K562 (cell line): ENCODE measurements around the gene IFT122. TPM values are rescaled to one million over a fixed set of nuclear protein-coding genes. Genes with fewer than 3 reads are reported as not detected.

Experiments used
- ATAC-seq: fragments of 200-7000 bp; cut with Tn5 transposase; 3 replicates; pipeline ENCODE4 v1.9.1; 2020; ENCODE audit warnings: moderate library complexity
- BruUV-seq: library from RNA; stranded (reverse); fragments of 400-500 nt; replicated peaks from 2 replicates; lab custom pipeline; 2021; lab: Mats Ljungman, UMichigan
- CTCF ChIA-PET: fragments of 300-600 bp; formaldehyde crosslinking; extraction: SDS; loops from one replicate; lab custom pipeline; 2021; ENCODE audit warnings: low intra/inter-chr PET ratio; lab: Yijun Ruan, JAX
- POLR2A ChIA-PET: fragments of 300-600, 350-650 bp; sonication (Branson Sonifier 250); formaldehyde crosslinking; extraction: SDS; loops from one replicate; lab custom pipeline; 2021; ENCODE audit warnings: antibody characterized with exemption, inconsistent platforms; lab: Yijun Ruan, JAX
- DNase-seq, 4 experiments: peaks; one replicate each; pipeline versions ENCODE4 v3.0.0 to v3.0.0-alpha.2; 2011 to 2018; ENCODE audit warnings: low spot score in 3 of 4, mixed read lengths in 3 of 4; ENCODE audit errors: extremely low read depth in 1 of 4
- FAIRE-seq: peaks from 2 replicates; lab custom pipeline; 2011; peaks lifted over from hg19 to GRCh38; lab: Jason Lieb, UNC
- H2AFZ ChIP-seq: 2 replicates; pipeline ENCODE4 v1.6.0; 2011; ENCODE audit warnings: low read depth, low read length, control low read depth, inconsistent platforms
- H3K27ac ChIP-seq: fragments of 200-600 bp; 3 replicates; pipeline ENCODE4 v1.8.0; 2011; ENCODE audit warnings: low read depth, mild to moderate bottlenecking, control low read depth, inconsistent platforms, low read length, moderate library complexity, mixed read lengths; ENCODE audit errors: extremely low read depth
- H3K27me3 ChIP-seq, 2 experiments: fragments of 300-600 bp in 1 of 2; 2 replicates in 1 of 2; 3 replicates in 1 of 2; pipeline versions ENCODE4 v1.6.0 to v1.8.0; 2011; ENCODE audit warnings: inconsistent platforms in 2 of 2, low read length in 2 of 2, mild to moderate bottlenecking in 1 of 2, mixed read lengths in 1 of 2, moderate library complexity in 1 of 2; ENCODE audit not compliant: control insufficient read depth in 2 of 2, insufficient read depth in 2 of 2
- H3K36me3 ChIP-seq: fragments of 300-600 bp; 3 replicates; pipeline ENCODE4 v1.8.0; 2011; ENCODE audit warnings: mild to moderate bottlenecking, low read length, inconsistent platforms; ENCODE audit not compliant: control insufficient read depth, insufficient read depth
- H3K4me1 ChIP-seq, 2 experiments: fragments of 200-600 bp in 1 of 2; replicated peaks in 1 of 2; 2 replicates in 1 of 2; 3 replicates in 1 of 2; pipeline versions ENCODE4 v1.5.1 to v1.8.0; 2011; ENCODE audit warnings: inconsistent platforms in 2 of 2, low read length in 2 of 2, mild to moderate bottlenecking in 1 of 2, mixed read lengths in 1 of 2, moderate library complexity in 1 of 2; ENCODE audit not compliant: control insufficient read depth in 2 of 2, insufficient read depth in 2 of 2
- H3K4me2 ChIP-seq: 2 replicates; pipeline ENCODE4 v1.6.1; 2011; ENCODE audit warnings: low read length, control low read depth, inconsistent platforms, mixed read lengths; ENCODE audit not compliant: insufficient read depth
- H3K4me3 ChIP-seq: fragments of 200-600 bp; sonication (generic), shearing (Covaris generic); 2 replicates; pipeline ENCODE4 v1.5.1; 2016; ENCODE audit warnings: control low read depth, inconsistent platforms
- H3K79me2 ChIP-seq: fragments of 200-600 bp; 3 replicates; pipeline ENCODE4 v1.8.0; 2011; ENCODE audit warnings: low read length, inconsistent platforms; ENCODE audit not compliant: control insufficient read depth, insufficient read depth
- H3K9ac ChIP-seq, 2 experiments: 2 replicates each; pipeline versions ENCODE4 v1.6.0 to v1.6.1; 2011; ENCODE audit warnings: low read depth in 2 of 2, low read length in 2 of 2, control low read depth in 1 of 2, inconsistent platforms in 1 of 2, mild to moderate bottlenecking in 1 of 2, mixed read lengths in 1 of 2; ENCODE audit not compliant: insufficient read depth in 1 of 2
- H3K9me1 ChIP-seq: one replicate; pipeline ENCODE4 v1.6.0; 2011; ENCODE audit warnings: inconsistent platforms, mild to moderate bottlenecking, low read length, moderate library complexity; ENCODE audit not compliant: control insufficient read depth, insufficient read depth
- H3K9me3 ChIP-seq: replicated peaks from 2 replicates; pipeline ENCODE4 v1.5.1; 2011; ENCODE audit warnings: low read depth, low read length, inconsistent platforms; ENCODE audit not compliant: control insufficient read depth, insufficient read depth
- H4K20me1 ChIP-seq: replicated peaks from 2 replicates; pipeline ENCODE4 v1.6.1; 2011; ENCODE audit warnings: low read length, inconsistent platforms, mixed read lengths; ENCODE audit not compliant: control insufficient read depth, insufficient read depth
- CBFB ChIP-seq: sonication (generic); formaldehyde crosslinking; IDR thresholded peaks from 2 replicates; pipeline ENCODE4 v1.4.0; 2020; ENCODE audit warnings: mild to moderate bottlenecking, missing genetic modification reagents
- DDX20 ChIP-seq: fragments of 450-650 bp; IDR thresholded peaks from 2 replicates; pipeline ENCODE4 v1.6.1; 2016; ENCODE audit warnings: missing genetic modification characterization, low read depth, mild to moderate bottlenecking, missing compliant biosample characterization, moderate library complexity
- KAT2B ChIP-seq: IDR thresholded peaks from one replicate; pipeline ENCODE4 v1.6.1; 2012; ENCODE audit warnings: low read depth, mild to moderate bottlenecking, control low read depth, inconsistent platforms, low read length, moderate library complexity
- KDM4B ChIP-seq, 2 experiments: fragments of 450-650 bp in 1 of 2; sonication (generic) in 1 of 2; IDR thresholded peaks; 2 replicates each; pipeline ENCODE4 v1.6.1; 2016 to 2017; ENCODE audit warnings: borderline replicate concordance in 2 of 2, antibody characterized with exemption in 1 of 2, low read depth in 1 of 2, mild to moderate bottlenecking in 1 of 2
- MIER1 ChIP-seq: fragments of 450-650 bp; IDR thresholded peaks from 2 replicates; pipeline ENCODE4 v1.6.1; 2016; ENCODE audit warnings: antibody characterized with exemption, mild to moderate bottlenecking, low read depth
- RAD21 ChIP-seq, 2 experiments: fragments of 250-450 bp in 1 of 2; fragments of 450-650 bp in 1 of 2; sonication (Bioruptor Pico) in 1 of 2; formaldehyde crosslinking in 1 of 2; IDR thresholded peaks in 1 of 2; conservative IDR thresholded peaks in 1 of 2; 2 replicates each; pipeline versions ENCODE4 v1.4.0 to v1.8.0; 2020 to 2022; ENCODE audit warnings: mild to moderate bottlenecking in 2 of 2, moderate library complexity in 1 of 2
- SAFB ChIP-seq: fragments of 200-400 bp; formaldehyde crosslinking; IDR thresholded peaks from 2 replicates; pipeline ENCODE4 v1.6.1; 2017; ENCODE audit warnings: low read depth, low read length, borderline replicate concordance
- STAG1 ChIP-seq: sonication (generic); formaldehyde crosslinking; IDR thresholded peaks from 2 replicates; pipeline ENCODE4 v1.5.0; 2020; ENCODE audit warnings: missing genetic modification reagents, borderline replicate concordance
- ZNF311 ChIP-seq: fragments of 250-450 bp; sonication (Bioruptor Pico); IDR thresholded peaks from 2 replicates; pipeline ENCODE4 v1.4.0; 2020; ENCODE audit warnings: mild to moderate bottlenecking, moderate library complexity
- ZNF695 ChIP-seq: fragments of 450-650 bp; formaldehyde crosslinking; IDR thresholded peaks from 2 replicates; pipeline ENCODE4 v1.4.0; 2020; ENCODE audit warnings: mild to moderate bottlenecking, moderate library complexity
- WGBS: fragments of 100-300 bp; shearing (Covaris generic); methylation state at CpG from one replicate; pipeline ENCODE4 v1.1.6; 2016; ENCODE audit warnings: low coverage, mixed read lengths; ENCODE audit not compliant: insufficient coverage; ENCODE audit errors: missing lambda C conversion rate; 5-methylcytosine and 5-hydroxymethylcytosine counted together
- in situ Hi-C: fragments of 300-500 bp; cut with MboI; formaldehyde crosslinking; loops from 4 replicates; pipeline ENCODE4 v1.15.0; 2018; ENCODE audit warnings: inconsistent platforms, mixed read lengths
- intact Hi-C: fragments of 100-400 bp; cut with micrococcal nuclease; formaldehyde crosslinking; loops from 2 replicates; pipeline ENCODE4 v1.14.2; 2022
- polyA plus RNA-seq, 8 experiments: library from polyadenylated mRNA; depleted of rRNA in 4 of 8; stranded (reverse) in 5 of 8; unstranded in 3 of 8; fragments of >200 nt; fragmentation: Nextera tagmentation in 2 of 8; fragmentation: Illumina TruSeq in 1 of 8; extraction: Ambion mirVana in 2 of 8; extraction: Trizol in 1 of 8; gene quantifications; 2 replicates each; pipeline versions ENCODE4 v1.2.1 to v1.2.3, GENCODE V29; 2011 to 2014; ENCODE audit warnings: inconsistent platforms in 1 of 8, missing spikeins in 1 of 8
- total RNA-seq, 7 experiments: library from RNA; depleted of rRNA in 6 of 7; stranded (reverse); fragments of >200 nt in 6 of 7; fragmentation: Illumina TruSeq in 2 of 7; extraction: Trizol in 2 of 7; gene quantifications; 2 replicates each; pipeline versions ENCODE4 v1.2.1 to v1.2.3, GENCODE V29; 2011 to 2021; ENCODE audit warnings: low replicate concordance in 1 of 7
- TF ChIP-seq, protein P1 (sequence below): sonication (generic); formaldehyde crosslinking; IDR thresholded peaks from 2 replicates; pipeline ENCODE4 v1.9.0; 2022; ENCODE audit warnings: mild to moderate bottlenecking, missing genetic modification reagents
- TF ChIP-seq, protein P2 (sequence below): fragments of 250-450 bp; sonication (Bioruptor Pico); IDR thresholded peaks from 2 replicates; pipeline ENCODE4 v1.5.0; 2020; ENCODE audit warnings: mild to moderate bottlenecking
- TF ChIP-seq, protein P3 (sequence below): fragments of 450-650 bp; IDR thresholded peaks from 2 replicates; pipeline ENCODE4 v1.6.1; 2017; ENCODE audit warnings: antibody characterized with exemption
- TF ChIP-seq, protein P4 (sequence below), 3 experiments: IDR thresholded peaks in 2 of 3; conservative IDR thresholded peaks in 1 of 3; 2 replicates each; pipeline ENCODE4 v1.5.1; 2011 to 2012; ENCODE audit warnings: low read length in 3 of 3, mild to moderate bottlenecking in 3 of 3, control low read depth in 2 of 3, improper control_type of control experiment in 1 of 3, inconsistent platforms in 1 of 3, low read depth in 1 of 3, mixed read lengths in 1 of 3, moderate library complexity in 1 of 3; ENCODE audit not compliant: insufficient read depth in 2 of 3

IFT122 gene
- total and polyA plus RNA-seq, 9 of the 15 experiments (the other 6 are each of a cell fraction or from before 2014, with no cell fraction given) = 2.4 to 11.5 (median 7.7) TPM

DNA sequence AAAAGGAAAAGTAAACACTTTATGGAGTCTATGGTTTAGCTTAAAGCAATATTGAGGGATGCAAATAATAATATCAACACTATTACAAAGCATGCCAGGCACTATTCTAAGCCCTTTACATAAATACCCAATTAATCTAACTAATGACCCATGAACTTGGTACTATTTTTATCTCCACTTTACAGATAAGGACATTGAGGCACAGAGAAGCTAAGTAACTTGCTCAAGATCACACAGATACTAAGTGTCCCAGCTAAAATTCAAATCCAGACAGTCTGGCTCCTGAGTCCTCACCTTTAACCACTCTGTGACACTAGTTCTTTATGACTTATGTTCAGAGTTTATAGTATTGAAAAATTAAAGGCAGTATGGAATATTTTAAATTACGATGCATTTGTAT lies 5.9 kb upstream of the IFT122 start (continued):
- TF ChIP-seq, protein P1, sequence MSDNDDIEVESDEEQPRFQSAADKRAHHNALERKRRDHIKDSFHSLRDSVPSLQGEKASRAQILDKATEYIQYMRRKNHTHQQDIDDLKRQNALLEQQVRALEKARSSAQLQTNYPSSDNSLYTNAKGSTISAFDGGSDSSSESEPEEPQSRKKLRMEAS (CRISPR knock-in tag) = no peak

DNA sequence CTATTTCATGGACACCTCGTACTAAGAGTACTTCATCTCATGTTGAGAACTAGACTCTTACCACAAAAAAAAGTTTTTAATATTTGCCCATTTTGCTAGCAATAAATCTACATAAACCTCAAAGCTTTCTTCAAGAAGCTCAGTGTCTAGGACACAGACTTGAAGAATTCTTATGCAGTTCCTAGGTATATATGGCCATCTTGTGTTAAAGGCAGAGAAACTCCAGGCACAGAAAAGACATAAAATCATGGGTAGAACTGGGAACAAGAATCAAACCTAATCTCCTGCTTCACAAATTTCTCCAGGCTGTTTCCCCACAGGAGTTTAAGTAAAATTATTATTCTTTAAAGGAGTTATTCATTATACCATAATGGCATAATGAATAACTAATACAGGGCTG lies 4.7 kb upstream of the IFT122 start:
- ATAC-seq (no peak), DNase-seq (no peak), FAIRE-seq (no peak)
- peaks cover 61% of the 10 kb centered on the region for H3K79me2 ChIP-seq
- WGBS = 73% methylated on average over 1 of the region's 1 CpG
- no peaks in the 10 kb centered on the region for H3K9me3 ChIP-seq
- H4K20me1 ChIP-seq = no peaks in the 10 kb centered on the region
- no peaks in the 10 kb centered on the region for H3K9me1 ChIP-seq
- H3K4me2 ChIP-seq = no peak overlapping the region; the same call in 1 of the 2 replicates
- no peak overlapping the region for H3K27ac ChIP-seq
- intact Hi-C loops = loop anchor here (5.0 kb wide), 3 partner anchors 38 to 108 kb away; no protein-coding TSS in a partner anchor
- no peak overlapping the region for H3K4me3 ChIP-seq
- peaks cover 75% of the 10 kb centered on the region for H3K36me3 ChIP-seq
- H2AFZ ChIP-seq = no peak overlapping the region
- POLR2A ChIA-PET = interaction anchor here (0.6 kb wide), 2 partner anchors 11 to 22 kb away, joined by 3 read pairs; no protein-coding TSS in a partner anchor
- in situ Hi-C loops = no loop called here
- no peaks in the 10 kb centered on the region for H3K27me3 ChIP-seq
- peaks cover 3 to 16% of the 10 kb centered on the region in 2 experiments; a peak in 4 of 5 replicates for H3K4me1 ChIP-seq
- peak overlapping the region in 1 of 2 experiments; percentile 18; a peak in 1 of 4 replicates for H3K9ac ChIP-seq
- BruUV-seq = no TSS peak
- CTCF ChIA-PET = no interaction called here
- TF ChIP-seq, protein P2, sequence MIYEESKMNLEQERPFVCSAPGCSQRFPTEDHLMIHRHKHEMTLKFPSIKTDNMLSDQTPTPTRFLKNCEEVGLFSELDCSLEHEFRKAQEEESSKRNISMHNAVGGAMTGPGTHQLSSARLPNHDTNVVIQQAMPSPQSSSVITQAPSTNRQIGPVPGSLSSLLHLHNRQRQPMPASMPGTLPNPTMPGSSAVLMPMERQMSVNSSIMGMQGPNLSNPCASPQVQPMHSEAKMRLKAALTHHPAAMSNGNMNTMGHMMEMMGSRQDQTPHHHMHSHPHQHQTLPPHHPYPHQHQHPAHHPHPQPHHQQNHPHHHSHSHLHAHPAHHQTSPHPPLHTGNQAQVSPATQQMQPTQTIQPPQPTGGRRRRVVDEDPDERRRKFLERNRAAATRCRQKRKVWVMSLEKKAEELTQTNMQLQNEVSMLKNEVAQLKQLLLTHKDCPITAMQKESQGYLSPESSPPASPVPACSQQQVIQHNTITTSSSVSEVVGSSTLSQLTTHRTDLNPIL (CRISPR knock-in tag) = no peak
- TF ChIP-seq DDX20 (tag) (no peak), STAG1 (no peak), ZNF311 (CRISPR knock-in tag) (no peak), RAD21 (CRISPR knock-in tag; conservative IDR thresholded peaks at IDR 0.05 in 1 of 2, IDR thresholded peaks at IDR 0.05 in 1 of 2) (0 out of 4 replicates have a peak, but pooled peaks of 1 of the 2 experiments have one; percentile 13), CBFB (CRISPR knock-in tag) (no peak), MIER1 (no peak), KDM4B (IDR thresholded peaks at IDR 0.05; ENCODE audit: borderline replicate concordance in 2 of 2, low read depth in 1 of 2) (no peak), ZNF695 (CRISPR knock-in tag) (no peak), SAFB (no peak), KAT2B (no peak)
- TF ChIP-seq, protein P3, sequence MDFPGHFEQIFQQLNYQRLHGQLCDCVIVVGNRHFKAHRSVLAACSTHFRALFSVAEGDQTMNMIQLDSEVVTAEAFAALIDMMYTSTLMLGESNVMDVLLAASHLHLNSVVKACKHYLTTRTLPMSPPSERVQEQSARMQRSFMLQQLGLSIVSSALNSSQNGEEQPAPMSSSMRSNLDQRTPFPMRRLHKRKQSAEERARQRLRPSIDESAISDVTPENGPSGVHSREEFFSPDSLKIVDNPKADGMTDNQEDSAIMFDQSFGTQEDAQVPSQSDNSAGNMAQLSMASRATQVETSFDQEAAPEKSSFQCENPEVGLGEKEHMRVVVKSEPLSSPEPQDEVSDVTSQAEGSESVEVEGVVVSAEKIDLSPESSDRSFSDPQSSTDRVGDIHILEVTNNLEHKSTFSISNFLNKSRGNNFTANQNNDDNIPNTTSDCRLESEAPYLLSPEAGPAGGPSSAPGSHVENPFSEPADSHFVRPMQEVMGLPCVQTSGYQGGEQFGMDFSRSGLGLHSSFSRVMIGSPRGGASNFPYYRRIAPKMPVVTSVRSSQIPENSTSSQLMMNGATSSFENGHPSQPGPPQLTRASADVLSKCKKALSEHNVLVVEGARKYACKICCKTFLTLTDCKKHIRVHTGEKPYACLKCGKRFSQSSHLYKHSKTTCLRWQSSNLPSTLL = no peak
- TF ChIP-seq, protein P4, sequence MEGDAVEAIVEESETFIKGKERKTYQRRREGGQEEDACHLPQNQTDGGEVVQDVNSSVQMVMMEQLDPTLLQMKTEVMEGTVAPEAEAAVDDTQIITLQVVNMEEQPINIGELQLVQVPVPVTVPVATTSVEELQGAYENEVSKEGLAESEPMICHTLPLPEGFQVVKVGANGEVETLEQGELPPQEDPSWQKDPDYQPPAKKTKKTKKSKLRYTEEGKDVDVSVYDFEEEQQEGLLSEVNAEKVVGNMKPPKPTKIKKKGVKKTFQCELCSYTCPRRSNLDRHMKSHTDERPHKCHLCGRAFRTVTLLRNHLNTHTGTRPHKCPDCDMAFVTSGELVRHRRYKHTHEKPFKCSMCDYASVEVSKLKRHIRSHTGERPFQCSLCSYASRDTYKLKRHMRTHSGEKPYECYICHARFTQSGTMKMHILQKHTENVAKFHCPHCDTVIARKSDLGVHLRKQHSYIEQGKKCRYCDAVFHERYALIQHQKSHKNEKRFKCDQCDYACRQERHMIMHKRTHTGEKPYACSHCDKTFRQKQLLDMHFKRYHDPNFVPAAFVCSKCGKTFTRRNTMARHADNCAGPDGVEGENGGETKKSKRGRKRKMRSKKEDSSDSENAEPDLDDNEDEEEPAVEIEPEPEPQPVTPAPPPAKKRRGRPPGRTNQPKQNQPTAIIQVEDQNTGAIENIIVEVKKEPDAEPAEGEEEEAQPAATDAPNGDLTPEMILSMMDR (IDR thresholded peaks at IDR 0.05 in 2 of 3, conservative IDR thresholded peaks at IDR 0.05 in 1 of 3; ENCODE audit: insufficient read depth in 2 of 3, low read depth in 1 of 3, low read length in 3 of 3) = peak in 1 of 3 experiments; percentile 22; a peak in 1 of 6 replicates
